Testis (tissue), 3 donors: ENCODE measurements around the gene STARD7. TPM values are rescaled to one million over a fixed set of nuclear protein-coding genes. Genes with fewer than 3 reads are reported as not detected.

Experiments used
- DNase-seq: peaks from one replicate; pipeline ENCODE4 v3.0.0-alpha.2; 2019
- H3K27ac ChIP-seq, 2 donors: fragments of 200-600 bp; sonication (generic); one replicate each; pipeline ENCODE4 v1.5.1; 2019
- H3K27me3 ChIP-seq: fragments of 200-600 bp; sonication (generic); one replicate; pipeline ENCODE4 v1.5.1; 2019
- H3K36me3 ChIP-seq: fragments of 200-600 bp; sonication (generic); one replicate; pipeline ENCODE4 v1.5.1; 2017; ENCODE audit warnings: low read depth; ENCODE audit errors: missing control alignments
- H3K4me1 ChIP-seq: fragments of 200-600 bp; sonication (generic); one replicate; pipeline ENCODE4 v1.5.1; 2019
- H3K4me3 ChIP-seq, 2 donors: fragments of 200-600 bp; sonication (generic); one replicate each; pipeline ENCODE4 v1.5.1; 2017 to 2019
- H3K9me3 ChIP-seq: fragments of 200-600 bp; sonication (generic); one replicate; pipeline ENCODE4 v1.5.1; 2017
- CTCF ChIP-seq, 3 experiments: fragments of 450-650 bp in 2 of 3; fragments of 200-600 bp in 1 of 3; sonication (generic) in 1 of 3; IDR thresholded peaks; one replicate each; pipeline ENCODE4 v1.5.1; 2016 to 2019; ENCODE audit warnings: antibody characterized with exemption in 3 of 3, mild to moderate bottlenecking in 2 of 3, moderate library complexity in 1 of 3
- POLR2A ChIP-seq: fragments of 450-650 bp; IDR thresholded peaks from one replicate; pipeline ENCODE4 v1.6.1; 2017; ENCODE audit warnings: antibody characterized with exemption, mild to moderate bottlenecking, moderate library complexity
- WGBS, 2 donors: methylation state at CpG; one replicate each; pipeline ENCODE4 v1.1.5; 2018; 5-methylcytosine and 5-hydroxymethylcytosine counted together
- intact Hi-C: fragments of 100-400 bp; cut with DNase I; formaldehyde crosslinking; loops from one replicate; pipeline ENCODE4 v1.15.1; 2023; ENCODE audit warnings: low total_unique reads
- polyA plus RNA-seq: library from polyadenylated mRNA; stranded (reverse); fragments of 350-450 nt; fragmentation: Illumina TruSeq; extraction: RNeasy Lipid Tissue Mini Kit (QIAGEN cat#74804); gene quantifications from one replicate; pipeline ENCODE4 v1.2.3, GENCODE V29; 2014; ENCODE audit warnings: low read depth, low replicate concordance; ENCODE audit not compliant: insufficient read depth
- total RNA-seq, 2 donors: library from RNA; depleted of rRNA; stranded (reverse); fragments of >200 nt; gene quantifications; one replicate each; pipeline ENCODE4 v1.2.3, GENCODE V29; 2016

STARD7 gene
- total and polyA plus RNA-seq, 3 donors from 2014 or later: 58.0 to 96.2 (median 77.7) TPM

GRCh38 chr2:96241900-96242611 lies 33.4 kb upstream of the STARD7 start:
- TF ChIP-seq POLR2A (no peak), CTCF (IDR thresholded peaks at IDR 0.05) (no peak)
- Histone ChIP-seq H3K27me3 (no peaks in the 10 kb centered on the region), H3K27ac (peak overlapping the region in 1 of 2 donors; percentile 32), H3K36me3 (no peaks in the 10 kb centered on the region), H3K4me3 (no peak overlapping the region), H3K4me1 (no peaks in the 10 kb centered on the region), H3K9me3 (no peaks in the 10 kb centered on the region)
- no peak for DNase-seq
- intact Hi-C loops: no loop called here
- 86 to 88% methylated on average over 5 of the region's 5 CpGs for WGBS, 2 donors

- no peaks in the 10 kb centered on the region for H3K27me3 ChIP-seq
- no peak overlapping the region for H3K27ac ChIP-seq
- WGBS, 2 donors: 91% methylated on average over 2 of the region's 2 CpGs; no CpG with 5 or more reads in 1 of the 2 donors
- H3K36me3 ChIP-seq: no peaks in the 10 kb centered on the region
- no peaks in the 10 kb centered on the region for H3K9me3 ChIP-seq
- no peak for DNase-seq
- TF ChIP-seq CTCF (IDR thresholded peaks at IDR 0.05): no peak
- no peak for TF ChIP-seq POLR2A
- no peaks in the 10 kb centered on the region for H3K4me1 ChIP-seq
- H3K4me3 ChIP-seq: no peak overlapping the region
- intact Hi-C loops: no loop called here
These were observed 32.6 kb upstream of the STARD7 start for GRCh38 chr2:96241227-96241626.

GRCh38 chr2:96240341-96241038 lies 31.9 kb upstream of the STARD7 start:
- 88 to 95% methylated on average over 6 to 9 of the region's 9 CpGs for WGBS, 2 donors
- intact Hi-C loops: no loop called here

GRCh38 chr2:96239745-96240264 lies 31.2 kb upstream of the STARD7 start:
- DNase-seq: no peak
- H3K4me1 ChIP-seq: no peaks in the 10 kb centered on the region
- no peaks in the 10 kb centered on the region for H3K27me3 ChIP-seq
- H3K9me3 ChIP-seq: no peaks in the 10 kb centered on the region
- TF ChIP-seq CTCF (IDR thresholded peaks at IDR 0.05) (no peak), POLR2A (no peak)
- intact Hi-C loops: no loop called here
- H3K36me3 ChIP-seq: no peaks in the 10 kb centered on the region
- WGBS, 2 donors: 83 to 88% methylated on average over 5 to 9 of the region's 9 CpGs
- no peak overlapping the region for H3K27ac ChIP-seq
- H3K4me3 ChIP-seq: no peak overlapping the region

More at GRCh38 chr2:96240341-96241038, 31.9 kb upstream of the STARD7 start:
- Histone ChIP-seq H3K4me3 (no peak overlapping the region), H3K27ac (no peak overlapping the region), H3K36me3 (no peaks in the 10 kb centered on the region), H3K9me3 (no peaks in the 10 kb centered on the region), H3K27me3 (no peaks in the 10 kb centered on the region), H3K4me1 (no peaks in the 10 kb centered on the region)
- DNase-seq: no peak
- no peak for TF ChIP-seq CTCF (IDR thresholded peaks at IDR 0.05)
- no peak for TF ChIP-seq POLR2A
